Rectal smooth muscle tissue (tissue), 1 donor: ENCODE results near the gene PRRX1.
A peak's percentile ranks its signal among the peaks of the same experiment; 100 is the strongest.

Experiments used
- H3K27ac ChIP-seq: one replicate; pipeline ENCODE4 v1.7.0; 2013; ENCODE audit warnings: low read depth, low read length, inconsistent platforms
- H3K27me3 ChIP-seq: one replicate; pipeline ENCODE4 v1.7.0; 2013; ENCODE audit warnings: low read length; ENCODE audit not compliant: control insufficient read depth, insufficient read depth
- H3K36me3 ChIP-seq: one replicate; pipeline ENCODE4 v1.7.0; 2013; ENCODE audit warnings: low read length; ENCODE audit not compliant: control insufficient read depth, insufficient read depth
- H3K4me1 ChIP-seq: one replicate; pipeline ENCODE4 v1.7.0; 2013; ENCODE audit warnings: low read length; ENCODE audit not compliant: control insufficient read depth, insufficient read depth
- H3K4me3 ChIP-seq: one replicate; pipeline ENCODE4 v1.7.0; 2013; ENCODE audit warnings: low read length
- H3K9ac ChIP-seq: one replicate; pipeline ENCODE4 v1.7.0; 2013; ENCODE audit warnings: low read length

PRRX1 gene

DNA sequence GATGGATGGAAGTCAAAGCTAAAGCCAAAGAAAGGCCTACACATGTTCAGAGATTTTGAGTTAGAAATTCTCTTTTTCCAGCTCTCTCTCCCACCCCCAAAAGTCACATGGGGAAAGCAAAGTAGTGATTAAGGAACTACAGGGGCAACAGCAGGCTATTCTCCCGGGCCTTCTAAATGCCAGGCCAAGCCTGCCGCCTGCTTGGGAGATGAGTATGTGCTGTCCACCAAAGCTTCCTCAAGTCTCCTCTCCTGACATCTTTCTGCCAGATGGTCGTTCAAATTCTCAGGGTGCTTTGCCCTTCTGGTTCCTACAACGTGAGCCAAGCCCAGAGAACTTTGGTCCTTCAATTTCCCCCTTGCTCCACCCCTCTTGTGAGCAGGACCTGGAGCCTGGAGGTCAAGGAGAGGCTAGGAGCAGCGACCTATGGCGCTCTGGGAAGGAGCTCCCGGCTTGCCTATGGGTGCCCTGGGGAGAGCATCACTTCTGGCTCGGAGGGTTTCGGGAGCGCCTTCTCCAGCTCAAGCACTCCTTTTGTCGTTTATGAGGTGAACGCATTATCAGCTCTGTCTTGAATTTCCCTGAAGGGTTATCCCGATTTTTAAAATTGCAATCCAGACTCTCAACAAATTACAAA lies 4.4 kb upstream of the PRRX1 start:
- Histone ChIP-seq H3K27me3 (peaks cover 25% of the 10 kb centered on the region), H3K4me1 (peaks cover 6% of the 10 kb centered on the region)

DNA sequence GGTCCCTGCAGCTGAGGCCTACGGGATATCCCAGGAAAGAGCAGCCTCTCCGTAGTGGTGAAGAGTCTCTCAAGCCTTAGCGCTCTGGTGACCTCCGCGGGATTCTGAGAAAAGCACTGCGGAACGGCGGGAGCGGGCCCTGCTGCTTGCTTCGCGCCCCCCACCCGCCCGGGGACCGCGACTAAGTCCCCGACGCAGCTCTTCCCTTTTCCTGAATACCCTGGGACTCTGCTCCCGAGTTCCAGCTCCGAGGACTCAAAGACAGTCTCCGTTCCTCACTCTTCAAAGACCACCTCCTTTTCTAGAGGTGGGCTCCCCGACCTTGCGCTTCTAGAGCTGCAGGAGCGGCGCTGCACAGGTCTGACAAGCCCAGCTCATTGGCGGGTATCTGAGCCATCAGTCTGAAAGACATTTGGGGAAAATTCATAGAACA lies 3.6 kb upstream of the PRRX1 start:
- H3K4me3 ChIP-seq: no peak overlapping the region
- H3K36me3 ChIP-seq: no peaks in the 10 kb centered on the region
- peaks cover 6% of the 10 kb centered on the region for H3K4me1 ChIP-seq
- no peak overlapping the region for H3K27ac ChIP-seq
- peaks cover 30% of the 10 kb centered on the region for H3K27me3 ChIP-seq
- no peak overlapping the region for H3K9ac ChIP-seq

More for the DNA sequence above, 4.4 kb upstream of the PRRX1 start:
- Histone ChIP-seq H3K4me3 (no peak overlapping the region), H3K27ac (no peak overlapping the region), H3K9ac (no peak overlapping the region), H3K36me3 (no peaks in the 10 kb centered on the region)

DNA sequence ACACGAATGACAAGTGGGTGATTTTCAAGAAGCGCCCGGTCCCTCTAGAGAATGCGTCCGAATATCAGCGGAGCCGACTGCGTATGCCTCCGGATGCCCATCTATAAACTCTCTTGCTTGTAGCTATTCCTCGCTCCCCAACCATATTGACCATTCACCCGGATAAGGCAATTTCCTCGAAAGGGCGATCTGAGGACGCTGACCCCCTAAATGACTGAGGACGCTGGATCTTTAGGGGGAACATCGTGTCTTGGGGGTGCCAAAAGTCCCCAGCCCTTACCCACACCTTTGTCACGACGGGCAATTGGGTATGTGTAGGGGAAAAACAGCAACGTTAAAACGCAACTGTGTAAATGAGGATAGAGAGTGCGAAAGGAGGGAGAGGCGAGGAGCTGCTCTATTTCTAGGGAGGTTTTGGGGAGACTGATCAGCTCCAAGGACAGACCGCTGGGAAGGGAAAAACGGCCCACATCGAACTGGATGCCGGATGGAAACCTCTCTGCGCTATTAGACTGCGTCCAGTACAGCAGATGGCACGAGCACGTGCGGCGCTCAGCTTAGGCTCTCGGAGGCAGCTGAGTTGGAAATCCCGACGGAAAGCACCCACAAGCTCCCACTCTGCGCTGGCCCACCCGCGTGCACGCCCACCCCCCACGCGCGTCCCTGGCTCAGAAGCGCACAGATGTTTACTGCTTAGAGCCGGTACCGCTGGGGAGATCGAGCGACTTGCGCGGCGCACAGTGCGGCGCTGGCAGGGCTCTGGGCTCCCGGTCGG lies 2.9 kb upstream of the PRRX1 start:
- Histone ChIP-seq H3K36me3 (no peaks in the 10 kb centered on the region), H3K4me1 (peaks cover 6% of the 10 kb centered on the region), H3K4me3 (peak overlapping the region; percentile 39), H3K9ac (no peak overlapping the region), H3K27ac (no peak overlapping the region), H3K27me3 (peaks cover 30% of the 10 kb centered on the region)

DNA sequence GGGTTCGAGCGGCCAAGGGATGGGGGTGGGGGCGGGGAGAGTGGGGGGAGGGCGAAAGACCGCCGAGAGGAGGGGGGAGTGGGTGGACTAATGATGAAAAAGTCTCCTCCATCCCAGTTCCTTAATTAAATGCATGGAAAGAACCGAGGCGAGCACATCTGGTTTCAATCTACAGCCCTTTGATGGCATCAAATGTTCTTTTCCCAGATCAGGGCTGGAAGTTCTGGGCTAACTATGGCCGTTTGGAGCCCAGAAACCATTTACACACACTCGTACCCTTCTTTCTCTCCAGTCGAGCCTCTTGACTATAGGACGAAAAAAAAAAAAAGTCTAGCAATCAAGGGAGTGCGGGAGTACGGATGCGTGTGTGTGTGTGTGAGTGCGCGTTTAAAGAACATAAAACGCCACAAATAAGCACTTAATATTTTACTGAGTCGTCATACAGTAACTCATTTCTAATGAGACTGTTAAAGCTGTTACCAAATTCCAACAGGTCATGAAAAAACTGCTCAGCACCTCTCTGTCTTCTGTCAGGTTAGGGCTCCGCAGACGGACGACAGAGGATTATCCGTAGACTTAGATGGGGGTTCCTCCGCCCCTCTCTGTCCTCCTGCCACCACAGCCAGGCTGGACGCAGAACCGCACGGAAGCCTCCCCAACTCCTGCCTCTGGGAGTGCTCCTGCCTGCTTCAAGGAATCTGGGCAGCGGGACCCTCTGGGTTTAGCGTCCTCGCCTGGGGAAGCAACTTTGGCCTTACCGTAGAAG lies 2.1 kb upstream of the PRRX1 start:
- Histone ChIP-seq H3K27ac (no peak overlapping the region), H3K9ac (no peak overlapping the region), H3K27me3 (peaks cover 34% of the 10 kb centered on the region), H3K36me3 (no peaks in the 10 kb centered on the region), H3K4me1 (peaks cover 6% of the 10 kb centered on the region), H3K4me3 (peak overlapping the region; percentile 50)

DNA sequence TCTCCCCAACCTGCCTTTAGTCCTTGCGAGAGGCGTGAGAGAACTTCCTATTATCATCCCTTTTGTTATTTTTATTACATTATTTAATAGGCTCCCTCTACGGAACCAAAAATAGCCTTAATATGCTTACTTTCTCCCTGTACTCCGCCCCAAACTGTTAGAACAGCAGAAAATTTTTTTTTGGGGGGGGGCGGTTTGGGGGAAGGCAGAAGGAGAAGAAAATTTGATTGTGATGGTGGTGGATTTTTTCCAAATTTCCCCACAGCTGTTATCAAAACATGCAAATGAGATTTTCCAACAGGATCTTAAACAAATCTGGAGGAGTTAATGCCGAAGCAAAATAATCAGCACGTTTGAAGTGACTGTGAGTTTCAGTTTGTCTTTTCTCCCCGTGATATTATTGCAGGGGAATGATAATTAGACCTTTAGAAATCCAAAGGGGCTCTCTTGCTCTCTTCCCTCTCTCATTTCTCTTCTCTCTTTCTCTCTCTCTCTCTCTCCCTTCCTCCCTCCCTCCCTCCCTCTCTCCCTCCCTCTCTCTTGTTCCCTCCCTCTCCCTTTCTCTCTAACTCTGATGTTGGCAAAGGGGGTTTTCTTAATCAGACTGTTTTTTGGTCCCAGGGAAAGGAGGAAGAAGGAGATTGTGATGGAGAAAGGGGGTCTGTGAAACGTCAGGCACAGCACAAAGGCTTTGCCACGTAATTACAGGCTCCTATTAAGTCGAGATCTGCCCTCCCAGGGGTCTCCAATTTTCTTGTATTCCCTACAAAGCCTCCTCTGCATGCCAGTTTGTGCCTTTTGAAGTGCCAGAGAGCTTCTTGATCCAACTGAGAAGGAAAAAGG lies 1.1 kb upstream of the PRRX1 start:
- H3K9ac ChIP-seq: no peak overlapping the region
- peak overlapping the region; percentile 50 for H3K4me3 ChIP-seq
- H3K4me1 ChIP-seq: peaks cover 6% of the 10 kb centered on the region
- H3K36me3 ChIP-seq: no peaks in the 10 kb centered on the region
- peaks cover 40% of the 10 kb centered on the region for H3K27me3 ChIP-seq
- H3K27ac ChIP-seq: no peak overlapping the region

DNA sequence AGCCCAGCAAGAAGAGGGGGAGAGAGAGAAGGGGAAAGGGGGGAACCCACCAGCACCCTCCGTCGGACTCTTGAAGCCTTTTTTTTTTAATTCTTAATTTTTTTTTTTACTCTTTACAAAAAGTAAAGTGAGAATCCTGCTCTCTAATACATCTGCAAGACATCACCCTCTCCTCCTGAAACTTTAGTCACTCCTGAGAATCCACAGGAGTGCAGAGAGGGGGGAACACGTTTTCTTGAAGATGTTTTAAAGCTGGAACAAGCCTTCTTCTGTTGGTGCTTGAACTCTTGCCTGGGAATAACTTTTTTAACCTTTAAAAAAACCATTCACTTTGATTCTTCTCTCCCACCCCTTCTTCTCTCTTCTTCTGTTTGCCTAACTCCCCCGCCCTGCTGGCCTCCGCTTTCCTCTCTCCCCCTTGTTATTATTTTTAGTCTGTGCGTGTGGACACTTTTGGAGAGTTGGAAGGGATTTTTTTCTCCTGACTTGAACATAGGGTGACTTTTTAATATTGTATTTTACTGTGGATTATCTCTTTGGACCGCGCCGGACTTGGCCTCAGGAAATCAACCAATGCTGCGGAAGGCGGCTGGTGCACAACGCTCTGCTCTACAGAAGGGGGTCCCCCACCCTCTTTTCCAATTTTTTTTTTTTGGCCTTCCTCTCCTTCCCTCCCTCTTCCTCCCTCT lies 383 bp upstream of the PRRX1 start:
- no peak overlapping the region for H3K27ac ChIP-seq
- no peaks in the 10 kb centered on the region for H3K36me3 ChIP-seq
- no peak overlapping the region for H3K9ac ChIP-seq
- peak overlapping the region; percentile 67 for H3K4me3 ChIP-seq
- H3K27me3 ChIP-seq: peaks cover 42% of the 10 kb centered on the region
- H3K4me1 ChIP-seq: peaks cover 6% of the 10 kb centered on the region

DNA sequence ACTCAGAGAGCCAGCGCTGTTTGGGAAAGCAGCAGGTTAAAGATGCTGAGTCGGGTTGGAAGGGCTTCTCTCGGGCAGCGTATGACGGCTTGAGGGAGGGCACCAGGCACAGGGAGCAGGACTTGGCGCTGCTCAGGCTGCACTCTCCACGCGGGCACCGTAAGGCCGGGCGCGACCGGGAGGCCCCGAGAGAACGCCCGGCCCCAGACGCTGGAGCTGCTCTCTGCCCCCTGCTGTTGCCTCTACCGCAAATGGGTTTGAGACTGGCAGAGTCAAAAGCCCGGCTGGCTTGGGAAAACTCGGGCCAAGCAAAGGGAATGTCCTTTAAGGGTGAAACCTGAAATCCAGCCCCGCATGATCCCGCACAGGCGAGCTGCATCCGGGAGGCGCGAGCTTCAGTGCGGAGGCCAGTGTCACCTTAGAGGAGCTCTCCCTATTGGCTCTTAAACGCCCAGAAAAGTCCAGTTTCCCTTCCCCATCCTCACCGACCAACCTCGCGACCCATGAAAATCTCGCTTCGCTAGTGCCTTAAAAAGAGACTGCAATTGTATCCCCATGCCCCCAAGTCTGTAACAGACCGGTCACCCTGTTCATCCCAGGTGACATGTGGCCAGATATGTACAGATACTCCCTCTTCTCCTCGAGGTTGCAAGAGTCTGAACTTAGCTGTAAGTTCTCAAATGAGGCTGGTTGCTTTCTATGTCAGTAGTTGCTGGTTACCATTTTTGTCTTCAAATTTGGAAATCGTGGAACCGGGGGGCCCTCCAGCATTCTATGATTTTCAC lies 1.1 kb downstream of the PRRX1 start:
- H3K9ac ChIP-seq: no peak overlapping the region
- peaks cover 45% of the 10 kb centered on the region for H3K27me3 ChIP-seq

DNA sequence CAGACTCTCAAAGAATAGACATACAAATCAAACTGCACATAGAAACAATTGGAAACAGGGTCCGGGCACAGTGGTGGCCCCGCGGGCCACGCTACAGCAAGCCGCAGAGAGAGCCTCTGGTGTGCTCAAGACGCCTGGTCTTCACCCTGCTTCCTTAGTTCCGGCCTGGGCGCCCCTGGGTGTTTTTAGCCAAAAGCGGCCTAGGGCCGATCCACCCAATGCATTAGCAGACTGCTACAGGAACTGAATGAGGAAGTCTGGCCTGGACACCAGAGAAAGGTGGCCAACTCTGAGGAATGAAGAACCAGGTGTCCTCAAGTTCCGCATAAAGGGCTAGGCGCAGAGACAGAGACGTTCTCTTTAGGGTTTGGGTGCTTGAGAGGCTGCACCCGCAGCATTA lies 1.7 kb downstream of the PRRX1 start:
- Histone ChIP-seq H3K4me3 (no peak overlapping the region), H3K4me1 (peaks cover 6% of the 10 kb centered on the region), H3K9ac (no peak overlapping the region), H3K36me3 (no peaks in the 10 kb centered on the region), H3K27me3 (peaks cover 43% of the 10 kb centered on the region), H3K27ac (no peak overlapping the region)

More for the DNA sequence above, 1.1 kb downstream of the PRRX1 start:
- Histone ChIP-seq H3K4me3 (peak overlapping the region; percentile 67), H3K36me3 (no peaks in the 10 kb centered on the region), H3K4me1 (peaks cover 6% of the 10 kb centered on the region), H3K27ac (peak overlapping the region; percentile 7)

DNA sequence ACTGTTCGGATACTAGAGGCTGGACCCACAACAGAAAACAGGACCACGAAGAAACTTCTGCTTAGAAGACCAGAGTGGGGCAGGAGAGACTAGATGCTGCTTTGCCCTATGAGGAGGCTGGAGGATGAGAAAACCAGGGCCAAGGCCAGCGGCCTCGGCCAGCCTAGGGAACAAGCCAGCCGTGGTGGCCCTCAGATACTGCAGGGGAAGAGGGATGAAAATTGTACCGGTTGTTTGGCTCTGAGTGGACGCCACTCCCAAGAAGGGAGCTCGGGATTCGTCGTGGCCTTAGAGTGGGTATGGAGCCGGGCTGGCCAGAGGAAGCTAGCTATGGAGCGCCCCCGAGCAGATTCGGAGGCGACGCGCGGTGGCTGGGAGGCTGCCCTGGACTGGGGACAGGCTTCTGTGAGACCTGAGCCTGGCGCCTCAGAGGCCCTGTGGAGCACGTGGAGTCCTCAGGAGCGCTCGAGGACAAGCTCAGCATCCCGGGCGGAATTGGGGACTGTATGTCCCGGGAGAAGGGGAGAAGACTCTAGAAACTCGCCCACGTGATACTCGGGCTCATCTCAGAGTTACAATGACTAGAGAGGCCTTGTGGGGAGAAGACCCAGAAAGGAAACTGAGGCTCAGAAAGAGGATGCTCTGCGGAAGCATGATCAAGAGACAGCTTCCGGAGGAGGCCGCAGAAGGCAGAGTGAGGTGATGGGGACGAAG lies 2.8 kb downstream of the PRRX1 start:
- H3K27ac ChIP-seq: no peak overlapping the region
- H3K4me1 ChIP-seq: peaks cover 6% of the 10 kb centered on the region
- no peaks in the 10 kb centered on the region for H3K36me3 ChIP-seq
- no peak overlapping the region for H3K9ac ChIP-seq
- peaks cover 36% of the 10 kb centered on the region for H3K27me3 ChIP-seq
- no peak overlapping the region for H3K4me3 ChIP-seq

DNA sequence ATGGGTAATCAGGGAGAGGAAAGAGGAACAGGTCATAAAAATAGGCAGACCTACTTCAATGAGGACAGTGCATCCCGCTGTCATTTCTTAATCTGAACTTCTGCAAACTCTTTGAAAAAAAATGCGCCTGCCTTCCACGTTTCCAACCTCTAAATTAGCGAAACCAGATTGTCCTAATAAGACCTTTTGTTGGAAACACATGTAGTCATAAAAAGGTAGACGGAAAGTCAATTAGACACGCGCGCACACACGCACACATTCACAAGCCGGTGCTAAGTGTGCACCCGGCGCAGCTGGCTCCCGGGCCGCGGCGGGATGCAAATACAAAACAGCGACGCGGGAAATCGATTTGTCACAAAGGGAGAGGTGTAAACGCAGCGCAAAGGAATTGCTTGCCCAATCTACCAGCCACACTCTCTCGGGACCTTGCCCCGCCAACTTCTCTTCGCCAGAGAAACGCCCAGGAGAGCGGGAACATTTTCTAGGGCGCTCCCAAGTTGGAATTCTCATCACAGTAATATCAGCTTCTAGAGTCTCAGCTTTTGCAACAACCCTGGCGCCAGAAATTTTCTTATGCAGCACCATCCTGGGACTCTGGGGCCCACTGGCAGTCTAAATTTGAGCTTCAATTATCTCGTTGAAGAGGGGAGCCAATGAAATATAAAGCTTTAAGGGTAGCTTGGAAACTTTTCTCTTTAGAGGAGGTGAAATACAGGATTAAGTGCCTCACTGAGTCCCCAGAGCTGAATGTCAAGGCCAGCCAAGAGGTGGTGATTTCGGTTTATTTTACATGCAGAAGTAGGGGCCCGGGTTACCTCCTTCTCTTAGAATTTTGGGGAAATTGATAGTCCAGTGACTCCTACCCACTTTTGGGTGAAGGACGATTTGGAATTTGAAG lies 4.5 kb downstream of the PRRX1 start:
- H3K27ac ChIP-seq: no peak overlapping the region
- H3K27me3 ChIP-seq: peaks cover 27% of the 10 kb centered on the region

More for the DNA sequence above, 4.5 kb downstream of the PRRX1 start:
- Histone ChIP-seq H3K4me1 (peaks cover 4% of the 10 kb centered on the region), H3K36me3 (no peaks in the 10 kb centered on the region), H3K9ac (no peak overlapping the region), H3K4me3 (no peak overlapping the region)
